Colonic mucosa (tissue), 4 donors: ENCODE measurements around the gene TMEM54. TPM values are rescaled to one million over a fixed set of nuclear protein-coding genes. Genes with fewer than 3 reads are reported as not detected.
A peak's percentile ranks its signal among the peaks of the same experiment; 100 is the strongest.

Experiments
- DNase-seq: peaks from one replicate; pipeline ENCODE4 v3.0.0-alpha.2; 2020
- H3K27ac ChIP-seq: fragments of 200-600 bp; one replicate; pipeline ENCODE4 v1.8.0; 2021
- H3K27me3 ChIP-seq: fragments of 200-600 bp; one replicate; pipeline ENCODE4 v1.8.0; 2021
- H3K36me3 ChIP-seq: fragments of 200-600 bp; one replicate; pipeline ENCODE4 v1.8.0; 2021
- H3K4me1 ChIP-seq: fragments of 200-600 bp; one replicate; pipeline ENCODE4 v1.8.0; 2021; ENCODE audit warnings: mild to moderate bottlenecking
- H3K4me3 ChIP-seq: fragments of 200-600 bp; one replicate; pipeline ENCODE4 v1.8.0; 2021
- H3K9ac ChIP-seq, 2 donors: one replicate each; pipeline ENCODE4 v1.7.0; 2013; ENCODE audit warnings: control low read depth in 2 of 2, low read depth in 2 of 2, low read length in 2 of 2
- H3K9me3 ChIP-seq: fragments of 200-600 bp; one replicate; pipeline ENCODE4 v1.8.0; 2021
- CTCF ChIP-seq: fragments of 200-600 bp; IDR thresholded peaks from one replicate; pipeline ENCODE4 v1.8.0; 2022; ENCODE audit warnings: antibody characterized with exemption, mild to moderate bottlenecking
- intact Hi-C: fragments of 100-400 bp; cut with DNase I; formaldehyde crosslinking; loops from one replicate; pipeline ENCODE4 v1.14.1; 2022
- total RNA-seq, 2 donors: library from RNA; stranded (reverse); fragmentation: NEBNext Ultra II Directional in 1 of 2; extraction: Animal tissue kit (Norgen Biotek cat#: 25700) in 1 of 2; gene quantifications; one replicate each; pipeline ENCODE4 v1.2.1, GENCODE V29; 2021
- donor health status: healthy.
- donor health status: DM: no; HTN: no; CAD: no.
- donor health status: DM: no; HTN: no; CAD: no.

The TMEM54 gene
- total RNA-seq, 2 donors from 2014 or later, result 715 to 878 TPM

- no peak overlapping the region for H3K9ac ChIP-seq
- H3K9me3 ChIP-seq, result no peaks in the 10 kb centered on the region
- intact Hi-C loops, result loop anchor here (10.0 kb wide), 1 partner anchor 47 kb away; no protein-coding TSS in a partner anchor
- no peak for TF ChIP-seq CTCF
- no peak overlapping the region for H3K4me3 ChIP-seq
- no peak for DNase-seq
- no peaks in the 10 kb centered on the region for H3K36me3 ChIP-seq
- no peak overlapping the region for H3K27ac ChIP-seq
- peaks cover 3% of the 10 kb centered on the region for H3K4me1 ChIP-seq
- peaks cover 21% of the 10 kb centered on the region for H3K27me3 ChIP-seq
Measured at GRCh38 chr1:32872192-32872460, 29.1 kb downstream of the TMEM54 start.

- no peaks in the 10 kb centered on the region for H3K9me3 ChIP-seq
- peaks cover 21% of the 10 kb centered on the region for H3K27me3 ChIP-seq
- no peak for TF ChIP-seq CTCF
- no peaks in the 10 kb centered on the region for H3K36me3 ChIP-seq
- intact Hi-C loops, result loop anchor here (10.0 kb wide), 1 partner anchor 47 kb away; no protein-coding TSS in a partner anchor
- no peak overlapping the region for H3K27ac ChIP-seq
- H3K4me3 ChIP-seq, result no peak overlapping the region
- peaks cover 3% of the 10 kb centered on the region for H3K4me1 ChIP-seq
- H3K9ac ChIP-seq, result no peak overlapping the region
- DNase-seq, result no peak
Measured at GRCh38 chr1:32871364-32872191, 29.6 kb downstream of the TMEM54 start.

GRCh38 chr1:32870615-32871363 is 30.4 kb downstream of the TMEM54 start, which contains the start of gene FNDC5:
Gene FNDC5, minus strand, starts transcription at chr1:32870912.
- no peak for TF ChIP-seq CTCF
- no peak within 1 kb of the TSS for H3K9ac ChIP-seq
- intact Hi-C loops, result loop anchor here (10.0 kb wide), 1 partner anchor 46 kb away; no protein-coding TSS in a partner anchor

GRCh38 chr1:32869923-32870614 is 31.1 kb downstream of the TMEM54 start:
- Histone ChIP-seq H3K4me1 (peaks cover 3% of the 10 kb centered on the region), H3K9ac (no peak overlapping the region), H3K27ac (no peak overlapping the region), H3K9me3 (no peaks in the 10 kb centered on the region), H3K27me3 (peaks cover 21% of the 10 kb centered on the region), H3K36me3 (no peaks in the 10 kb centered on the region), H3K4me3 (no peak overlapping the region)
- no peak for DNase-seq
- intact Hi-C loops, result loop anchor here (10.0 kb wide), 2 partner anchors 45 to 165 kb away; partner anchors contain the start of gene SYNC
- no peak for TF ChIP-seq CTCF

More at GRCh38 chr1:32870615-32871363, 30.4 kb downstream of the TMEM54 start, which contains the start of gene FNDC5:
- Histone ChIP-seq H3K27me3 (peaks cover 21% of the 10 kb centered on the region), H3K27ac (no peak within 1 kb of the TSS), H3K9me3 (no peaks in the 10 kb centered on the region), H3K4me3 (peak within 1 kb of the TSS; percentile 24), H3K36me3 (no peaks in the 10 kb centered on the region), H3K4me1 (peaks cover 3% of the 10 kb centered on the region)
- DNase-seq, result no peak

GRCh38 chr1:32868806-32869455 is 32.3 kb downstream of the TMEM54 start:
- no peaks in the 10 kb centered on the region for H3K36me3 ChIP-seq
- no peak for DNase-seq
- no peak overlapping the region for H3K4me3 ChIP-seq
- peaks cover 3% of the 10 kb centered on the region for H3K4me1 ChIP-seq
- H3K27me3 ChIP-seq, result peaks cover 21% of the 10 kb centered on the region
- no peak overlapping the region for H3K9ac ChIP-seq
- H3K27ac ChIP-seq, result no peak overlapping the region
- H3K9me3 ChIP-seq, result no peaks in the 10 kb centered on the region
- TF ChIP-seq CTCF, result no peak
- intact Hi-C loops, result loop anchor here (10.0 kb wide), 1 partner anchor 164 kb away; the partner anchor contains the start of gene SYNC
